Neuronal stem cell (in vitro differentiated cells): Measurements from ENCODE around the gene NSA2.

ENCODE experiments used
- DNase-seq: peaks from one replicate; pipeline ENCODE4 v3.0.0-alpha.2; 2013; ENCODE audit warnings: low spot score
- H2AFZ ChIP-seq: one replicate; pipeline ENCODE4 v1.6.1; 2013; ENCODE audit warnings: mild to moderate bottlenecking, low read length, inconsistent platforms
- H2AK5ac ChIP-seq: 2 replicates; pipeline ENCODE4 v1.6.1; 2013; ENCODE audit warnings: low read depth, mild to moderate bottlenecking, inconsistent platforms, low read length, moderate library complexity, mixed read lengths
- H2BK120ac ChIP-seq: 2 replicates; pipeline ENCODE4 v1.6.1; 2013; ENCODE audit warnings: low read depth, mild to moderate bottlenecking, inconsistent platforms, low read length, moderate library complexity, mixed read lengths
- H2BK12ac ChIP-seq: one replicate; pipeline ENCODE4 v1.6.1; 2013; ENCODE audit warnings: low read length, inconsistent platforms
- H2BK15ac ChIP-seq: 2 replicates; pipeline ENCODE4 v1.6.1; 2013; ENCODE audit warnings: mild to moderate bottlenecking, low read length, inconsistent platforms, mixed read lengths
- H2BK5ac ChIP-seq: one replicate; pipeline ENCODE4 v1.6.1; 2013; ENCODE audit warnings: inconsistent platforms, mild to moderate bottlenecking, low read length, moderate library complexity
- H3K14ac ChIP-seq: one replicate; pipeline ENCODE4 v1.6.1; 2013; ENCODE audit warnings: low read length, inconsistent platforms
- H3K18ac ChIP-seq: 2 replicates; pipeline ENCODE4 v1.6.1; 2013; ENCODE audit warnings: low read length, inconsistent platforms
- H3K23ac ChIP-seq: 2 replicates; pipeline ENCODE4 v1.6.1; 2013; ENCODE audit warnings: low read depth, mild to moderate bottlenecking, mixed read lengths, low read length, inconsistent platforms; ENCODE audit not compliant: poor library complexity
- H3K27ac ChIP-seq: replicated peaks from 3 replicates; pipeline ENCODE4 v1.5.1; 2013; ENCODE audit warnings: low read length, inconsistent platforms
- H3K27me3 ChIP-seq, 3 experiments: 2 replicates each; pipeline ENCODE4 v1.6.1; 2013; ENCODE audit warnings: low read length in 3 of 3, mild to moderate bottlenecking in 2 of 3, inconsistent platforms in 1 of 3, low read depth in 1 of 3, mixed read lengths in 1 of 3, moderate library complexity in 1 of 3; ENCODE audit not compliant: control insufficient read depth in 3 of 3, insufficient read depth in 3 of 3
- H3K36me3 ChIP-seq, 2 donors: replicated peaks in 1 of 2; 2 replicates each; pipeline ENCODE4 v1.6.1; 2013; ENCODE audit warnings: low read length in 2 of 2; ENCODE audit not compliant: control insufficient read depth in 2 of 2, insufficient read depth in 2 of 2
- H3K4ac ChIP-seq: 2 replicates; pipeline ENCODE4 v1.6.1; 2013; ENCODE audit warnings: inconsistent platforms, mild to moderate bottlenecking, low read length, moderate library complexity
- H3K4me1 ChIP-seq, 2 donors: 1 replicate in 1 of 2; 2 replicates in 1 of 2; pipeline ENCODE4 v1.6.1; 2013; ENCODE audit warnings: low read length in 2 of 2, low read depth in 1 of 2; ENCODE audit not compliant: control insufficient read depth in 2 of 2, insufficient read depth in 1 of 2
- H3K4me2 ChIP-seq: one replicate; pipeline ENCODE4 v1.6.1; 2013; ENCODE audit warnings: mild to moderate bottlenecking, low read length, inconsistent platforms; ENCODE audit not compliant: insufficient read depth, poor library complexity, severe bottlenecking
- H3K4me3 ChIP-seq, 2 donors: 2 replicates each; pipeline ENCODE4 v1.5.1; 2013; ENCODE audit warnings: low read length in 2 of 2, mild to moderate bottlenecking in 2 of 2, inconsistent platforms in 1 of 2, moderate library complexity in 1 of 2
- H3K79me1 ChIP-seq: one replicate; pipeline ENCODE4 v1.6.1; 2013; ENCODE audit warnings: low read depth, mild to moderate bottlenecking, inconsistent platforms, low read length, moderate library complexity
- H3K9ac ChIP-seq: one replicate; pipeline ENCODE4 v1.6.1; 2013; ENCODE audit warnings: mild to moderate bottlenecking, low read depth, low read length, inconsistent platforms; ENCODE audit not compliant: poor library complexity
- H3K9me3 ChIP-seq, 2 donors: replicated peaks in 1 of 2; 2 replicates each; pipeline versions ENCODE3 to v1.6.1; 2013; ENCODE audit warnings: low read length in 2 of 2, mild to moderate bottlenecking in 2 of 2, inconsistent platforms in 1 of 2, low read depth in 1 of 2, mixed read lengths in 1 of 2, moderate library complexity in 1 of 2; ENCODE audit not compliant: control insufficient read depth in 2 of 2, insufficient read depth in 1 of 2
- H4K8ac ChIP-seq: one replicate; pipeline ENCODE4 v1.6.1; 2013; ENCODE audit warnings: low read depth, mild to moderate bottlenecking, inconsistent platforms, low read length, moderate library complexity
- H4K91ac ChIP-seq: one replicate; pipeline ENCODE4 v1.6.1; 2013; ENCODE audit warnings: low read length, low read depth, mild to moderate bottlenecking, inconsistent platforms; ENCODE audit not compliant: poor library complexity
- WGBS, 2 donors: extraction: QIAGEN DNeasy Blood & Tissue Kit; methylation state at CpG; one replicate each; pipeline ENCODE4 v1.1.7; 2013; ENCODE audit warnings: missing lambda C conversion rate in 2 of 2, mixed read lengths in 1 of 2; ENCODE audit not compliant: insufficient read length in 2 of 2, insufficient replicate concordance in 1 of 2; ENCODE audit errors: extremely low coverage in 2 of 2; 5-methylcytosine and 5-hydroxymethylcytosine counted together

Gene NSA2

GRCh38 chr5:74762599-74762998, 4.5 kb upstream of the NSA2 start:
- Histone ChIP-seq H2AK5ac (no peak overlapping the region), H3K18ac (no peak overlapping the region), H3K23ac (no peak overlapping the region), H4K91ac (no peak overlapping the region), H3K4ac (no peak overlapping the region), H3K9me3 (no peaks in the 10 kb centered on the region), H4K8ac (no peak overlapping the region), H2BK5ac (no peak overlapping the region), H3K27me3 (no peaks in the 10 kb centered on the region), H2BK120ac (no peak overlapping the region), H3K36me3 (peaks cover 2 to 76% of the 10 kb centered on the region in 2 donors), H2BK12ac (no peak overlapping the region), H3K4me2 (no peak overlapping the region), H3K27ac (no peak overlapping the region), H3K79me1 (peaks cover 6% of the 10 kb centered on the region), H3K9ac (no peak overlapping the region), H2AFZ (no peak overlapping the region), H3K14ac (no peak overlapping the region), H3K4me1 (peaks cover 4 to 8% of the 10 kb centered on the region in 2 donors), H2BK15ac (no peak overlapping the region), H3K4me3 (no peak overlapping the region)
- no peak for DNase-seq
- WGBS, 2 donors: no CpG with 5 or more reads among the region's 2 CpGs

- no peak overlapping the region for H3K27ac ChIP-seq
- H3K79me1 ChIP-seq: peaks cover 6% of the 10 kb centered on the region
- DNase-seq: no peak
- no peak overlapping the region for H2AFZ ChIP-seq
- H3K14ac ChIP-seq: no peak overlapping the region
- H3K9me3 ChIP-seq: no peaks in the 10 kb centered on the region
- H3K4me3 ChIP-seq: no peak overlapping the region
- H4K91ac ChIP-seq: no peak overlapping the region
- no peaks in the 10 kb centered on the region for H3K27me3 ChIP-seq
- no peak overlapping the region for H4K8ac ChIP-seq
- H2BK12ac ChIP-seq: no peak overlapping the region
- no peak overlapping the region for H2BK120ac ChIP-seq
- no peak overlapping the region for H3K4me2 ChIP-seq
- H2AK5ac ChIP-seq: no peak overlapping the region
- no peak overlapping the region for H3K23ac ChIP-seq
- no peak overlapping the region for H2BK5ac ChIP-seq
- H3K4me1 ChIP-seq: peaks cover 8 to 14% of the 10 kb centered on the region in 2 donors
- H3K9ac ChIP-seq: no peak overlapping the region
- H3K18ac ChIP-seq: no peak overlapping the region
- no peak overlapping the region for H3K4ac ChIP-seq
- peaks cover 0 to 70% of the 10 kb centered on the region in 2 donors for H3K36me3 ChIP-seq
- no peak overlapping the region for H2BK15ac ChIP-seq
Measured at GRCh38 chr5:74763504-74763903, 3.5 kb upstream of the NSA2 start.

GRCh38 chr5:74765201-74765600, 1.8 kb upstream of the NSA2 start:
- Histone ChIP-seq H4K91ac (no peak overlapping the region), H3K23ac (no peak overlapping the region), H3K4me3 (no peak overlapping the region), H2AFZ (no peak overlapping the region), H3K36me3 (peaks cover 0 to 71% of the 10 kb centered on the region in 2 donors), H3K14ac (no peak overlapping the region), H4K8ac (no peak overlapping the region), H2BK12ac (no peak overlapping the region), H3K27me3 (no peaks in the 10 kb centered on the region), H3K79me1 (peaks cover 6% of the 10 kb centered on the region), H3K4ac (no peak overlapping the region), H3K4me2 (no peak overlapping the region), H2BK120ac (no peak overlapping the region), H3K9me3 (no peaks in the 10 kb centered on the region), H2BK15ac (no peak overlapping the region), H3K18ac (no peak overlapping the region), H2BK5ac (no peak overlapping the region), H3K4me1 (peaks cover 8 to 14% of the 10 kb centered on the region in 2 donors), H3K9ac (no peak overlapping the region), H2AK5ac (no peak overlapping the region), H3K27ac (no peak overlapping the region)
- whole genome bisulfite sequencing, 2 donors: no CpG with 5 or more reads among the region's 9 CpGs
- DNase-seq: no peak

GRCh38 chr5:74765929-74766328, 1.1 kb upstream of the NSA2 start:
- DNase-seq: no peak
- no peak overlapping the region for H2BK15ac ChIP-seq
- H3K9ac ChIP-seq: no peak overlapping the region
- H3K18ac ChIP-seq: no peak overlapping the region
- H3K23ac ChIP-seq: no peak overlapping the region
- no peak overlapping the region for H2AK5ac ChIP-seq
- WGBS, 2 donors: no CpG with 5 or more reads among the region's 27 CpGs
- H3K27ac ChIP-seq: no peak overlapping the region
- H2BK12ac ChIP-seq: no peak overlapping the region
- no peak overlapping the region for H3K4ac ChIP-seq
- no peak overlapping the region for H3K14ac ChIP-seq
- no peak overlapping the region for H4K91ac ChIP-seq
- no peaks in the 10 kb centered on the region for H3K9me3 ChIP-seq
- peak overlapping the region; percentile 67 to 82 for H3K4me3 ChIP-seq
- no peaks in the 10 kb centered on the region for H3K27me3 ChIP-seq
- H2BK120ac ChIP-seq: no peak overlapping the region
- no peak overlapping the region for H2BK5ac ChIP-seq
- peaks cover 0 to 71% of the 10 kb centered on the region in 2 donors for H3K36me3 ChIP-seq
- H2AFZ ChIP-seq: no peak overlapping the region
- peaks cover 8 to 14% of the 10 kb centered on the region in 2 donors for H3K4me1 ChIP-seq
- H3K4me2 ChIP-seq: peak overlapping the region; percentile 64
- no peak overlapping the region for H4K8ac ChIP-seq
- peaks cover 6% of the 10 kb centered on the region for H3K79me1 ChIP-seq
